IPS-20b (cell line): Measurements from ENCODE around the gene FILIP1L.

Experiments used
- H3K27ac ChIP-seq: one replicate; pipeline ENCODE4 v1.5.1; 2013; ENCODE audit warnings: low read length
- H3K27me3 ChIP-seq: 2 replicates; pipeline ENCODE4 v1.6.1; 2013; ENCODE audit warnings: mild to moderate bottlenecking, low read length, inconsistent platforms; ENCODE audit not compliant: insufficient read depth
- H3K36me3 ChIP-seq: 2 replicates; pipeline ENCODE4 v1.6.1; 2013; ENCODE audit warnings: low read depth, mild to moderate bottlenecking, inconsistent platforms, low read length, moderate library complexity; ENCODE audit not compliant: insufficient read depth
- H3K4me1 ChIP-seq: 2 replicates; pipeline ENCODE4 v1.6.1; 2013; ENCODE audit warnings: mild to moderate bottlenecking, control low read depth, inconsistent platforms, low read length, moderate library complexity; ENCODE audit not compliant: insufficient read depth
- H3K4me3 ChIP-seq: 2 replicates; pipeline ENCODE4 v1.5.1; 2013; ENCODE audit warnings: mild to moderate bottlenecking, low read length, inconsistent platforms
- H3K9ac ChIP-seq: 2 replicates; pipeline ENCODE4 v1.6.1; 2013; ENCODE audit warnings: low read depth, mild to moderate bottlenecking, inconsistent platforms, low read length, moderate library complexity
- H3K9me3 ChIP-seq: 2 replicates; pipeline ENCODE4 v1.6.1; 2013; ENCODE audit warnings: mild to moderate bottlenecking, low read depth, low read length, inconsistent platforms; ENCODE audit not compliant: insufficient read depth

The FILIP1L gene

GRCh38 chr3:100106531-100107141 lies 7.7 kb downstream of the FILIP1L start:
- Histone ChIP-seq H3K9ac (no peak overlapping the region), H3K4me1 (no peaks in the 10 kb centered on the region), H3K4me3 (no peak overlapping the region), H3K36me3 (no peaks in the 10 kb centered on the region), H3K9me3 (no peaks in the 10 kb centered on the region), H3K27ac (no peak overlapping the region), H3K27me3 (no peaks in the 10 kb centered on the region)

GRCh38 chr3:100106094-100106493 lies 8.2 kb downstream of the FILIP1L start:
- no peak overlapping the region for H3K27ac ChIP-seq
- no peaks in the 10 kb centered on the region for H3K27me3 ChIP-seq
- H3K9me3 ChIP-seq: no peaks in the 10 kb centered on the region
- H3K9ac ChIP-seq: no peak overlapping the region
- H3K36me3 ChIP-seq: no peaks in the 10 kb centered on the region
- no peak overlapping the region for H3K4me3 ChIP-seq
- no peaks in the 10 kb centered on the region for H3K4me1 ChIP-seq

DNA sequence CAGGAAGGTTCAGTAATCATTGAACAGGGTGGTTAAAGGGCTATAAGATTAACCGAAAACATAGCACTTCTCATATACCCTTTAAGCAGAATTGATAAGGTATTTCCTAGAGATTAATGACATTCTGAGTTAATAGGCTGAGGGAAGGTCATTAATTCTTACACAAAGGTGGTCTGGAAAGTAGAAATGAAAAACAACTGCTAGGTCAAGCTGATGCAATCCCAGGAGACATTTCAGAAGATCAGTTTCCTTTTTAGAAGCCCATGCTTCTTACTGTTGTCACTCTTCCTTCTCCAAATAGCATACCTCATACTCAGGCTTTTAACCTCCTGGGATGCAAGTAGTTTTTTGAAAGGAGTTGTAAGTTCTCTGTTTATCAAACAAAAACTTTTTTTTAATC lies 8.8 kb downstream of the FILIP1L start:
- Histone ChIP-seq H3K4me3 (no peak overlapping the region), H3K27me3 (no peaks in the 10 kb centered on the region), H3K9me3 (no peaks in the 10 kb centered on the region), H3K27ac (no peak overlapping the region), H3K36me3 (no peaks in the 10 kb centered on the region), H3K4me1 (no peaks in the 10 kb centered on the region), H3K9ac (no peak overlapping the region)

DNA sequence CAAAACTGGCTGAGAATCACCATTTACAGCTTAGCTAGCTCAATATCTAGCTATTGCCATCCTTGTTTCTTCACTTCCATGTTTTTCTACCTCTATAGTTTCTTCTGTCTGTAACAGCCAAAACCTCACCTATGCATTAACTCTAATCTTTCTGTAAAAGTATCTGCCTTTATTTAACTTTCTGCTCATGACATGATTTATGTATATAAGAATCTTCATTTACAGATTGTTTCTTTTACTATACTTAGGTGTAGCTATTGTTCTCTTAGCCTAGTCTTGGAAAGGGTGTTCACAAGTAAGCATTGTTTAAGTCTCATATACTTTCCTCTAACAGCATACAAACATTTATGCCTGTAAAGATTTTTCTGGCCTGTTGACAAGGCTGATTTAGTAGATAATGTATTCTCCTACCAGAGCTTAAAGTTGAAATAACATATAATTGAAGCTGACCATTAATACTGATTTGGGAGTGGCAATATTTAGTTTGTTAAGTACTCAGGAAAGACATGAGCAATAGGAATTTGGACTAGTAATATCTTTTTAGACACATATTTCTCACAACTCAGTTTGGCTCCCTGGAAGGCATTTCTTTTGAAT lies 9.4 kb downstream of the FILIP1L start:
- Histone ChIP-seq H3K4me1 (no peaks in the 10 kb centered on the region), H3K27ac (no peak overlapping the region), H3K36me3 (no peaks in the 10 kb centered on the region), H3K9ac (no peak overlapping the region), H3K4me3 (no peak overlapping the region), H3K27me3 (no peaks in the 10 kb centered on the region), H3K9me3 (no peaks in the 10 kb centered on the region)

- Histone ChIP-seq H3K4me1 (no peaks in the 10 kb centered on the region), H3K9ac (no peak overlapping the region), H3K36me3 (no peaks in the 10 kb centered on the region), H3K9me3 (no peaks in the 10 kb centered on the region), H3K4me3 (no peak overlapping the region), H3K27ac (no peak overlapping the region), H3K27me3 (no peaks in the 10 kb centered on the region)
Measured at GRCh38 chr3:100104442-100104798, 9.9 kb downstream of the FILIP1L start.

- Histone ChIP-seq H3K36me3 (no peaks in the 10 kb centered on the region), H3K4me3 (no peak overlapping the region), H3K9ac (no peak overlapping the region), H3K4me1 (no peaks in the 10 kb centered on the region), H3K9me3 (no peaks in the 10 kb centered on the region), H3K27ac (no peak overlapping the region), H3K27me3 (no peaks in the 10 kb centered on the region)
Measured at GRCh38 chr3:100103558-100104441, 10.5 kb downstream of the FILIP1L start.

DNA sequence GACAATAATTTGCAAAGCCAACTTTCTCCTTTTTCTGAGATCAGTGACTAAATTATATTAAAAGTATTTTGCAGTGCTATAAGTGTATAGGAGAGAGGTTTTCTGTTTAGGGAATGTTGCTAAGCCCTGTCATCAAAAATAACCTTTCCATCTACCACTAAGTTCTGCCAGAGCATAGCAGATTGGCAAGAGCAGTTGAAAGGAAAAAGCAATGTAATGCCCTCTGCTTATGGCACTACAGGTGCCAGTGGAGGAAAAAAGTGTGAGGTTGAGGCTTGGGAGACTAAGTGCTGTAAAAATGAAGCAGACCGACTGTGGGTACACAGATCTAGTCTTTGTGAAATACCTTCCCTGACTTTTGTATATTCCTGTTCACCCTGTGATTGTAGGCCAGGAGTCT lies 11.5 kb downstream of the FILIP1L start:
- no peak overlapping the region for H3K4me3 ChIP-seq
- no peaks in the 10 kb centered on the region for H3K27me3 ChIP-seq
- H3K36me3 ChIP-seq: no peaks in the 10 kb centered on the region
- H3K9ac ChIP-seq: no peak overlapping the region
- no peaks in the 10 kb centered on the region for H3K9me3 ChIP-seq
- H3K27ac ChIP-seq: no peak overlapping the region
- H3K4me1 ChIP-seq: peaks cover 3% of the 10 kb centered on the region; the same call in 1 of the 2 replicates

DNA sequence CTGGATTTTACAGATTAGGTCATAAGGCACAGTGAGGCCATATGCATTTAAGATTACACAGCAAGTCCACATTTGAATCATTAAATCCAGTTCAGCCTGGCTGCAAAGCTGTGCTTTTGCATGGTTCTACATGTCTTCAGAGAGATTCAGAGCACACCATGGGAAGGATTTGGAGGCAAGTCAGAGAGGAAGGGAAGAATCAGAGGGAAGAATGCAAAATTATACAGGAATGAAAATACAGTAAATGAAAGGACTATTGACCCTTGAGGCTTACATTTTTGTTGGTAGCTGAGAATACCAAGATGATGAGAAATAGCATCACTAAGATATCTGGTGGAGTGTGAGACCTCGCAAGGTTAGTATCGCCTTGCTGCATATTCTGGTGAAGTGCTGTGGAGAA lies 13.9 kb downstream of the FILIP1L start:
- H3K27me3 ChIP-seq: no peaks in the 10 kb centered on the region
- no peaks in the 10 kb centered on the region for H3K9me3 ChIP-seq
- H3K9ac ChIP-seq: no peak overlapping the region
- no peak overlapping the region for H3K27ac ChIP-seq
- H3K4me1 ChIP-seq: peaks cover 3% of the 10 kb centered on the region; the same call in 1 of the 2 replicates
- H3K4me3 ChIP-seq: no peak overlapping the region
- no peaks in the 10 kb centered on the region for H3K36me3 ChIP-seq

DNA sequence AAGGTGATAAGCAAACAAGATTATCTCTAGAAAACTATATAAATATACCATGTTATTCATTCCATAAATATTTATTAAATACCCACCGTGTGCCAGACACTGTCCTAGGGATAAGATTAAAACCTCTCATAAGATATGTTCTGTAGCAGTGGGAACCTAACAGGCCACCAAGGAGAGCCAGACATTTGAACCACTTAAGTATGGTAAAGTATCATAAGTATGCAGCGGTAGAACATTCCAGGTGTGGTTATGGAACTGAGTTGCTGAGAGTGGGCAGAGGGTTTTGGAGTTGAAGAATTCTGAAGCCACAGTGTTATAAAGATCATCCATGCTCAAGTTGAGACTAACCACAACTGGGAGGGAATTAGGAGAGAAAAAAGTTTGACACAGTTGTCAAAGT lies 14.7 kb downstream of the FILIP1L start:
- no peaks in the 10 kb centered on the region for H3K9me3 ChIP-seq
- no peaks in the 10 kb centered on the region for H3K36me3 ChIP-seq
- H3K27me3 ChIP-seq: no peaks in the 10 kb centered on the region
- no peak overlapping the region for H3K4me3 ChIP-seq
- H3K9ac ChIP-seq: no peak overlapping the region
- H3K27ac ChIP-seq: no peak overlapping the region
- peaks cover 3% of the 10 kb centered on the region; the same call in 1 of the 2 replicates for H3K4me1 ChIP-seq

DNA sequence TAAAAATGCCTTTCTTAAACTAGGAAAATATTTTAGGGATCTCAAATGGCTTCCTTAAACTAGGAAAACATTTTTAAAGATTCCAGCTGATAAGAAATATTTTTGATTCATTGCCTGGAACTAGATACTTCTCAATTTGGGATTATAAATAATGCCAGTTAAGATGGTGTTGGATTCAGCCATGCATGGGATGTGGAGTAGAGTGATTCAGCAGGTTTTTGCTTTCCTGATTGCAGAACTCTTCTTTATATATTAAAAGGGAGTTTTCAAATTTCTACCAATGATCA lies 15.6 kb downstream of the FILIP1L start:
- H3K36me3 ChIP-seq: no peaks in the 10 kb centered on the region
- peaks cover 3% of the 10 kb centered on the region; the same call in 1 of the 2 replicates for H3K4me1 ChIP-seq
- H3K9ac ChIP-seq: no peak overlapping the region
- no peaks in the 10 kb centered on the region for H3K9me3 ChIP-seq
- H3K27me3 ChIP-seq: no peaks in the 10 kb centered on the region
- no peak overlapping the region for H3K27ac ChIP-seq
- no peak overlapping the region for H3K4me3 ChIP-seq

DNA sequence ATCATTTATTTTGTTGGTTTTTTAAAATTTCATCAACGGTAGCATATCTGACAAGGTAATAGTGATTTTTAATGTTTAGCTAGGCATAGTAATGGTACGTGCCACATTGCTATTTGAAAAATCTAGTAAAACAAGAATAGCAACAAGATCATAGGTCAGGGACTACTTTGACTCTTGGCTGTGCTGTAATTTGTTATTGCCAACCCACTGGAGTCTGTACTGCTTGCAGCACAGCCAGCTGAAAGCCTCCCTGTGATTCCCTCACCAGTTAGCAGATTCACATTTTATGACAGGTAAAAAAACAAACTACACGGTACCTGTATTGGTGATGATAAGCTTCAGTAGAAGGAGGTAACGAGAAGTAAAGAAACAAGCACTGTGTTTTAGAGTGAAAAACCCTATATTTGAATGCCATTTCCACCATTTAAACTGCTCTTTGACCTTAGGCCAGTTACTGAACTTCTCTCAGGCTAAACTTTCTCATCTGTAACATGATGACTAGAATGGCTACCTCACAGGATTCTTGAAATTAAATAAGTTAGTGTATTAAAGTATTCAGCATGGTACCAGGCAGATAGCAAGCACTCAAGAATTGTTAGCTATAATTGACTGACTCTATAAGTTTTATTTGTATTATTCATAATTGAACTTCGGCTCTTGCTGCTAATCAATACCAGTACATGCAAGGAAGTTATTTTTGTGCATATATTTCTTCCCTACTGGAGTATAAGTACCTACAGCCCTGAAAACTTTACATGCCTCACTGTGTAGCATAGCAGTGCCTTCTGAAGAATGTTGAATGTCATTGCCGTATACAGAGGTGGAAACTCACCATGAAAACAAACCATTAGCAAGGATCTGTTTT lies 16.1 kb downstream of the FILIP1L start:
- Histone ChIP-seq H3K4me3 (no peak overlapping the region), H3K36me3 (no peaks in the 10 kb centered on the region), H3K4me1 (peaks cover 3% of the 10 kb centered on the region; the same call in 1 of the 2 replicates), H3K9me3 (no peaks in the 10 kb centered on the region), H3K27me3 (no peaks in the 10 kb centered on the region), H3K27ac (no peak overlapping the region), H3K9ac (no peak overlapping the region)
